ENCODE results near the gene HOMER2. TPM values are rescaled to one million over a fixed set of nuclear protein-coding genes. Genes with fewer than 3 reads are reported as not detected.
"Not testable (repeated sequence)": the region's sequence is repeated elsewhere in the genome, so short reads cannot be mapped to it uniquely, and the experiment has no call there.

The HOMER2 gene
- polyA plus RNA-seq (2014; cell fraction: cytosol; rRNA removed) = 18.1 and 30.0 TPM in 2 replicates
- polyA plus RNA-seq (2014; cell fraction: nucleus; rRNA removed) = 16.7 and 18.2 TPM in 2 replicates

DNA sequence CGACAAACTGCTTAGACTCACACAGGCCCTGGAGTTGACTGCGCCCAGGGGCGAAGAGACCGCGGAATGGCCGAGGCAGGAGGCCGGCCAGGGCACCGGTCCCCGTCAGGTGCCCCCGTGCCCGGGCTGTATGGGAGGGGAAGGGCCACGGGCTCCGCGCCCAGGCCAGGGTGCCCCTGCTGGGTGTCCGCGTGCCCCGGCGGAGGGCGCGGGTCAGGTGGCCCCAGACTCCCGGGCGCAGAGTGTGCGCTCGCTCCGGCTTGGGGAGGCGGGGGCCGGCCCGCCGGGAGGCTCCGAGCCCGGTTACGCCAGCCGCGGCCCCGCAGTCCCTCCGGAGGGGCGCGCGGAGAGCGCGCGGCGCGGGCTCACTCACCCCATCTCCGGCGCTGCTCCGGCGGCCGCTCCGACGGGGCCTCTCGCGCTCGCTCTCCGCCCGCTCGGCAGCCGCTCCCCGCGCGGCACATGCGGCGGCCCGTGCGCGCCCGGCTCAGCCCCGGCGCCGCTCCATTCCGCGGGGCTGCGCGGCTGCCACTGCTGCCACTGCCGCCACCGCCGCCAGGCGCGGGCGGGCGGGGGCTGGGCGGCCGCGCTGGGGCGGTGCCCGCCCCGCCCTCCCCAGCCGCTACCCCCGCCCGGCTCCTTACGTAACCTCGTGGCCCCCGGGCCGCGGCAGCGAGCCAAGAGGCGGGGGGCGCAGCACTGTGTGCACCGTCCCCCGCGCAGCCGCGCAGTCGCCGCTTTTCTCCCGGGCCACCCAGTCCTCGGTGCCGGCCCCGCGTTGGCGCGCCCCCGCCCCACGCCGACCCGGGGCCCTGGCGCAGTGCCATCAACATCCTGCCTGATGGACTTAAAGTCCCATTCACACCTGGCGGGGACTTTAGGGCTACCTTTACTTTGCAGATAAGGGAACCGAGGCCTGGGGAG lies at the start of gene HOMER2:
Gene HOMER2 (minus strand): TSS at position 563 of the 924 bp plus-strand sequence. CDS start 185 bp downstream, at position 378.
- peak; percentile 52 for DNase-seq (ENCODE audit: low spot score)

DNA sequence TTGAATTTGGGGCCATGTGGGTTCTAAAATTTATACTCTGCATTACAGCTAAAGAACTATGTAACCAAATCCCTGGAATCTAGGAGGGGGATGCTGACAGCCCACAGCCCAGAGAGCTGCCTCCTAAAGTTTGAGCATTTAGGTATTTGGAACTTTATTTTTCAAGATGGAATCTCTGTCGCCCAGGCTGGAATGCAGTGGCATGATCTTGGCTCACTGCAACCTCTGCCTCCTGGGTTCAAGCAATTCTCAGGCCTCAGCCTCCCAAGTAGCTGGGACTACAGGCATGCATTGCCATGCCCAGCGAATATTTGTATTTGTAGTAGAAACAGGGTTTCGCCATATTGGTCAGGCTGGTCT lies 48.1 kb upstream of the HOMER2 start:
- DNase-seq (ENCODE audit: low spot score) = not testable (repeated sequence)

DNA sequence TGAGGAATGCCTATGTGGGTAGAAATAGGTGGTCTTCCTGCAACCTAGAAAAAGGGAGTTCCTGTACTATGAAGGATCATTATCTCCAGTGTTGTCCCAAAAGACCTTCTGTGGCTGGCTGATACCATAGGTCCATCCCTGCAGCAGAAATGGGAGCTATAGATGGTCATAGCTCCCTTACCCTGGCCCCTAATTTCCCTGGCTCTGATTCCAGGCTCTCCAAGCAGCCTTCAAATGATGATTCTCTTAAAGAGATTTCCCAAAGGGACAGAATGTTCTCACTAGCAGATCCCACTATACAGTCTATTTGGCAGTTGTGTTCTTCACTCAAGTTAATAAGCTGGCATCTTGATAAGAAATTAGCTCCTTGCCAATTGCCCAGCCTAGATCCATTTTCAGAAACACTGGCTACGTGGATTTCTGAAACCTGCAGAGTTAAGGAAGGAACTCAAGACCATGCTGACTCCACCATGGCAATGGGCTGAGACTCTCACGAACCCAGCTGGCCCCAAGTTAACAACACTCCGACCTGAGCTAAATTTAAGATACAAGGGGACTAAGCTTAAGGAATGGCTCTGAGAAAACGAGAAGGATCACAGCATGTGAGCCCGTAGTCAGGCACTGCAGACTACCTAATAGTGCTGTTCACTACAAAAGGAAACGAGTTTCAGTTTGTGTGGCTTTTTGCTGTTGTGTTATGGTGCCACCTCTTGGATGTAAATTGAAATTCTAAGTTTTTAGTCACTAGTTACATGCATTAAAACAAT lies 47.6 kb upstream of the HOMER2 start:
- peak; percentile 36 for DNase-seq (ENCODE audit: low spot score)

DNA sequence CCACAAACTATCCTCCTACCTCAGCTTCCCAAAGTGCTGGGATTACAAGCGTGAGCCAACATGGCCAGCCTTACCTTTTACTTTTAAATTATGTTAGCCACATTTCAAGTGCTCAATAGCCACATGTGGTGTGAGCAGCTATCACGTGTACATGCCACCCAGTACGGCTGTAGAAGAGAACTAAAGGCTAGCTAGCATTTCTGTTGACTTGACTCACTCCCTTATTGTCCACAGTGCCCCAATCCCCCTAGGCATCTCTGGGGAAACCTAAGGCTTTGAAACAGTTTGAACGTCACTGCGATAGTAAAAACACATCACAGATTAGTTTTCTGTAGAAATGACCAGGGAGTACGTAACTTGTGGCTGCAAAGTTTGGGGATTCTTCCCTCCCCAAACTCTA lies 46.9 kb upstream of the HOMER2 start:
- no peak for DNase-seq (ENCODE audit: low spot score)

DNA sequence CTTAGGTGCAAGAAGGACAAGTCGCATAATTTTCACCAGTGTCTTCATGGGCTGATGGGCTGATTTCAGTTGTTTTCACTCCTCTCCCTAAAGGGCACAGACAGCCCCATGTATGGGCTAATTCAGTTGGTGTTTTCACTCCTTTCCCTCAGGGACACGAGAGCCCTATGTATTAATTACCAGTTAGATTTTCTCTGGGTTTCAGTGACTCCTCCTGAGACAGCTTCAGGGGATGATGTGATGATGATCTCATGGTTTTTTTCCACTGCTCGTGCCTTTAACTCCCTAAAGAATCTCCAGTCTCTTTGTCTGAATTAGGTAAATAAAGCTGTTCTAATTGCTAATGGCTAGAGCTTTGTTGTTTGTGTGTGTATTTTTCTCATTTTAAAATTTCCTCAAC lies 43.4 kb upstream of the HOMER2 start:
- no peak for DNase-seq (ENCODE audit: low spot score)

DNA sequence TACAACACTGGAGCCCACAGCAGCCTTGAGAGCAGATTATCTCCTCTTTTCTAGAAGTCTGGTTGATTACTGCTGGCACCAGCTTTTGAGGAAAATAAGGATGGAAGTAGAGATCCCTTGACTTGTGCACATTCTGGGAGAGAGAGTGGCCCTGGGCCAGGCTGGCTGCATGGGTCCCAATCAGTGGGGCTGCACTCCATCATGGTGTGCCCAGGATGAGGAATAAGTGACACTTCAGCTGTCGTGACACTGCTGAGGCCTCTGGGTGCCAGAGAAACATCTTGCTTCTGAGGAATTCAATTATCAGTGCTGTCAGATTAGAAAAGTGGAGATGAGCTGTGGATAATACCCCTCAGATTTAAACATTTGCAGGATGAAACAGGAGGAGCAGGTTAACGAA lies 42.6 kb upstream of the HOMER2 start:
- no peak for DNase-seq (ENCODE audit: low spot score)

DNA sequence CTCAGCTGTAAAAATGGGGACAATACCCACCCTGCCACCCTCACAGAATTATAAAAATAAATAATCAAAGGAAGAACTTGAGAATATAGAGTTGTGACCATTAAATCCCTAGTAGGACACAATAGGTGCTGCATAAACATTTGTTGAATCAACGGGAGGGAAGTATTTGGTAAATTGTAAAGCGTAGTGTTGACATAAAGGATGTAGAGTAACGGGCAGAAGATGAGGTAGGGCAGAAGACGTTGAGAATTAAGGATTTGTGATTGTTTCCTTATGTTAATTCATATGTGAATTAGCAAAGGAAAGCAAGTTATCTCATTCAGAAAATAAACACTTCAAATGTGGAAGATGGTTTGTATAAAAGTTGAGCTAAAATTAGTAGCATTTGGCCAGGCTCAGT lies 40.6 kb upstream of the HOMER2 start:
- no peak for DNase-seq (ENCODE audit: low spot score)

DNA sequence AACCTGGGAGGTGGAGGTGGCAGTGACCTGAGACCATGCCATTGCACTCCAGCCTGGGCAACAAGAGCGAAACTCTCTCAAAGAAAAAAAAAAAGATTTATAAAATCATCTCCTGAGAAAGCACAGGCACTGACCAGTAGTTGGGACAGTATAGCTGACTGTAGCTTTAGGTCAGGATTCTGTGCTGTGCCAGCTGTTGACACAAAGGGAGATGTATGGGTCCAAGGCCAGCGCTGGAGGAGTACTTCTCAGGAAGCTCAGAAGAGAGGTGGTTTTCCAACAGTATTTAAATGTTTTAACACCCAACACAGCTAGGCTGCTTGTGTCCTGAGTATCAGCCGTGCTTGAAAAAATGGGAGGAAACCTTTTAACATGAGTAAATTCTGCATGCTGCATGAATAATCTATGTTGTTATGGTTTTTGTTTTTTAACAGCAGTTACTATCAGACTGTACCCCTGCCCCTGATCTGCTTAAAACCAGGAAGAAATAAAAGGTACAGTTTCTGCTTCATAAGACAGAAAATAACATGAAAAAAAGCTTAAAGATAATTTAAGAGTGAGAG lies 40.0 kb upstream of the HOMER2 start:
- DNase-seq (ENCODE audit: low spot score) = no peak

DNA sequence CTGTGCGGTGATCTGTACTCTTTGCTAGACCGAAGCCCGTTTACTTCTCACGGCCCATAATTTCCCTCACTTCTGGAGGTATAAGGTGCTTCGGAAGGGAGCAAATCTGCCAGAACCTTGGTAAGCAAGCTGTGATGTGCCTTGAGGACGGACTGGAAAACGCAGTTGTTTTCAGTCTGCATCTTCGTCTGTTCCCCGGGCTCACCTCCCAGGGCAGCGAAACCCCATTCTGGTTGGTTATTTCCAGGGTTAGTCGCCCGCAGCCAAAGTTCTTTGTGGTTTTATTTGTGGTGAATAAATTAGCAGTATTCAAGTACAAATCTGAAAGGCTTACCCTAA lies 33.9 kb upstream of the HOMER2 start:
- DNase-seq (ENCODE audit: low spot score) = peak; percentile 21

DNA sequence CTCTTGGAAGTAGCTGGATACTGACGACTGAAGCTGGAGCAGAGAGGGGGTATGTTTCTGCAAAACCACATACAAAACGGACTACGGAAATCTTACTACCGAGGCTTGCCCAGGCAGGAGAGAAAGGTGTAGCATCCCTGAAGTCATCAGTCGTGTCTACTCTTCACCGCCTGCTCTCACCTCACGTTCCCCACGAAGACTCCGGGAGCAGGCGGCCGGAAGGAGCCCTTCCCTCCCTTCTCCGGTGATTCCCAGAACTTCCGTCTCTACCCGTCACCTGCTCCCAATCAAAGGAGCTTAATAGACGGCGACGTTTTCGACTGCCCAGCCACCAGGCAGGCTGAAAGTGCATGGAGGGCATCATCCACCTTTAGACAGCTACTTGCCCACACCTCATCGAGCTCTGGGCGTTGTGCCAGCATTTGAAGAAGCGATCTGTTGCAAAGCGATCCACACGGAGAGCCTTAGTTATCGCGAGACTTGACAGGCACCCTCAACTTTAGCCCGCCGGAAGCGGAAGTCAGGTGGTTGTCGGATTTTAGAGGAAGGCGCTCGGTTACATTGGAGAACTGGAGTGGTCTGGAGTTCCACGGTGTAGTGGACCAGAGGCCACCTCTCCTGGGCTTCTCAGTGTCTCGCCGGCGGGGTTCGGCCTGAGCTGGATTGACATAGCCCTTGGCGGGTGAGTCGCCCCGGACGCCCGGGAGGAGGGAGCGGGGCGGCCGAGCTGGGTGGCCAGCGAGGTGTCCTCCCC lies 33.3 kb upstream of the HOMER2 start, which contains the start of gene RAMAC:
Gene RAMAC (plus strand): TSS at position 523 of the 754 bp plus-strand sequence. CDS start 2,809 bp downstream, outside the sequence.
- peak; percentile 96 for DNase-seq (ENCODE audit: low spot score)

DNA sequence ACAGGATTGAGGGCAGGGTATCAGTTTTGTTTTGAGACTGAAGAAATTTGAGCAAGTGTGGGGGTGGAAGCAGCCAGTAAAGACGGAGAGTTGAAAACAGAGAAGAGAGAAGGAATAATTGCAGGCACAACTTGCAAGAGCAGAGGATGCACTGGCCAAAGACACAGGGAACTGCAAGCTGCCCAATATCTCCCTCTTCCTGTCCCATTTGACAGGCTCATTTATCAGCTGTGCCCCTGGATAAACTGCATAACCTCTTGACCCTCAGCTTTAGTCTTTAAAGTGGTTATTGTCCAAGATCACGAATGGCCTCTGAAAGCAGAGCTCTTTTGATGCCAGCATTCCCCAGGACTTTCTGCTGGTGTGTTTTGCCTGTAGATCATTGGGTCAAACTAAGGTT lies 28.5 kb upstream of the HOMER2 start:
- DNase-seq (ENCODE audit: low spot score) = no peak

DNA sequence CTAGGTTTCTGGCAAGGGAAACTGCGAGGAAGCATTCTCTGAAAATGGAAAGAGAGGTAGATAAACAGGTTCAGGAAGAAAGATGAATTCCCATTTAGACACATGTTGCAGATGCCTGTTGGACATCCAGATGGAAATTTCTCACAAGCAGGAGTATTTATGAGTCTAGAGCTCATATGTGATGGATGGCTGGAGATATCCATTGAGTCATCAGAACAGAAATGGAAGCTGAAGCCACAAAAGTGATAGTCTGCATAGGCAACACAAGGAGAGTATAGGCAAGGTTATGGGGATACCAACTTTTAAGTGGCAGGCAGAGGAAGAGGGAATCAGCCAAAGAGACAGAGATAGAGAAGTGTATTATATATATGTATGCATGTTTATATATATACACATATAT lies 27.2 kb upstream of the HOMER2 start:
- no peak for DNase-seq (ENCODE audit: low spot score)

DNA sequence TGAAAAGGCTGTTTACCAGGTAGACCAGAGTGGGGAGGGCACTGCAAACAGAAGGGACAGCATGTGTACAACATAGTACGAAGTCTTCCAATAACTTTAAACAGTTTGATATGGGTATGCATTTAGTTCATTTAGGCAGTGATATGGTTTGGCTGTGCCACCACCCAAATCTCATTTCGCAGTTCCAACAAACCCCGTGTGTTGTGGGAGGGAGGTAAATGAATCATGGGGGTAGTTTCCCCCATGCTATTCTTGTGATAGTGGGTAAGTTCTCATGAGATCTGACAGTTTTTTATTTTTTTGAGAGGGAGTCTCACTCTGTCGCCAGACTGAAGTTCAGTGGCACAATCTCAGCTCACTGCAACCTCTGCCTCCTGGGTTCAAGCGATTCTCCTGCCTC lies 25.9 kb upstream of the HOMER2 start:
- DNase-seq (ENCODE audit: low spot score) = no peak

DNA sequence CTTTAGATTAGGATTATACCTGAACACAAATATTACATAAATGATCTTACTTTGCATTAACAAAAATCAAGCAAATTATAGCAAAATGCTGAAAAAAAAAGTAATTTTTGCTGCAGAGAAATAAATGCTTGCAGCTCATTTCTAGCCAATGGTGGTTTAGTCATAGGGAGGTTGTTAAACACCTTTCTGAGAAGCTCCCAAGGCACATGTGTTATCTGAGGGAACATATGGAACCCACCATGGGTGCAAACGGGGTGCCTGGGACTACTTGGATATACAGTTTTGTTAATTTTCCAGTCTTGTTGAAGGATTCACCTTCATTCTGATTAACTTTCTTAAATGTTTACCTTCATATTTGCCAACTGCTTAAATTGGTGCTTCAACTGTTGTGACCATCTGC lies 24.6 kb upstream of the HOMER2 start:
- no peak for DNase-seq (ENCODE audit: low spot score)

DNA sequence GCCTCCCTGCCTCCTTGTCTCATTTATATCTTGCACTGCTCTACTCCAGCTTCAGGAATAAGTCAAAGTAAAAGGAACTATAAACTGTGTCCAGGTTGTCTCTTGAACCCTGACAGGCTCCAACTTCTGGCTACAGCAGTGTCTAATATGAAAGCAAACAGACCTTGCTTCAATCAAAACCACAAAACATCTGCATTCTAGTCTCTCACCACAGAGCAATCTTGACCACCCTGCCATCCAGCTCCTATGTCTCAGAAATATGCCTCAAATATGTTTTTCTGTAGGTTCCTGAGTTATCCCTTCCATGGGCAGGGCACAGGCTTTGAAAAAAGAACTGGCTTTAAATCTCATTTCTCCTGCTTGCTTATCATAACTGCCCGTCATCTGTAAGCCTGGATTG lies 20.5 kb upstream of the HOMER2 start:
- DNase-seq (ENCODE audit: low spot score) = no peak

DNA sequence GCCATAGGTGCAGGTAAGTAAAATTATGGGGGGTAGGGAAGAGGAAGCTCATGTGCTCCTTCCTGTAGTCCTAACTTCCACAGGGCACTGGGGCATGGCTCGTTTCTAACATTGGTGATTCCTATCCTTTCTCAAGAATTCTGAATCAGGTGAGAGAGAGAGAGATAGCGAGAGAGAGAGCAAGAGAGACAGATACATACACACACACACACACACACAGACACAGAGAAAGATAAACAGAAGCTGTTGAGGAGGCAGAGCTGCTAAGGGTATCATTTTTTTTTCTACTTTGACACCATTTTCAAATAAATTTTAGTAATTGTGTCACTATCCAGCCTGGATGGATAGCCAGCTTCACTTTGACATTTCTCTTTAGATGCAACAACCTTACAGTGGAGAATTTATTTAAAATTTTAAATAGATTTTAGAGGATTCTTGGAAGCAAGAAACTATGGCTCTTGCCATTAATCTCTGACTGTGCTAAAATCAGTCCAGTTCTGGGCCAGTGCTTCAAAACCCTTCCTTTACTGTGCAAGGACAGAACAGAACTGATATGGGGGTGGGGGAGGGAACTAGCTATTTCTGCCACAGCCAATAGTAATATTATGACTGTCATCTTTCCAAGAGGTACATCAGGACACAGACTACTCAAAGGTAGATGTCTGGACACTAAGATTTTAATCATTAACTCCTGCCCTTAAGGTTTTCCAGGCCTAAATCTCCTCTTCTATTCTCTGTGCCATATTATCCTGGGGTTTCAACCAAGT lies 18.9 kb upstream of the HOMER2 start:
- DNase-seq (ENCODE audit: low spot score) = no peak

DNA sequence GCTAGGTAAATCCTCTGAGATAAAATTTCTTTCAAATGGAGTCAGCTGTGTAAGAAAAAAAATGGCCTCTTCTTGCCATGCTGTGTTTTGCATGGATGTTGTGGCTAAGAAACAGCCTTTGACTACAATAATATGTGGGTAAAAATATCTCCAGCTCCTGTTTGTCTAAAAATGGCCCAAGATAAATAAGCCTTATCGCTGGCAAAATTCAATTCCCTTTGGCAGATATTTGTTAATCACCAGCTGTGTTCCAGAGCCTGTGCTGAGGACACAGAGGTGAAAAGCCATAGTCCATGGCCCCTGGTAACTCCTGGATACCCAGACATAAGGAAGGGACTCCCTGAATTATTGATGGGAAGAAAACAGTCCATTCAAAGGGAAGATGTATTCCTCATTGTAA lies 18.2 kb upstream of the HOMER2 start:
- DNase-seq (ENCODE audit: low spot score) = no peak

DNA sequence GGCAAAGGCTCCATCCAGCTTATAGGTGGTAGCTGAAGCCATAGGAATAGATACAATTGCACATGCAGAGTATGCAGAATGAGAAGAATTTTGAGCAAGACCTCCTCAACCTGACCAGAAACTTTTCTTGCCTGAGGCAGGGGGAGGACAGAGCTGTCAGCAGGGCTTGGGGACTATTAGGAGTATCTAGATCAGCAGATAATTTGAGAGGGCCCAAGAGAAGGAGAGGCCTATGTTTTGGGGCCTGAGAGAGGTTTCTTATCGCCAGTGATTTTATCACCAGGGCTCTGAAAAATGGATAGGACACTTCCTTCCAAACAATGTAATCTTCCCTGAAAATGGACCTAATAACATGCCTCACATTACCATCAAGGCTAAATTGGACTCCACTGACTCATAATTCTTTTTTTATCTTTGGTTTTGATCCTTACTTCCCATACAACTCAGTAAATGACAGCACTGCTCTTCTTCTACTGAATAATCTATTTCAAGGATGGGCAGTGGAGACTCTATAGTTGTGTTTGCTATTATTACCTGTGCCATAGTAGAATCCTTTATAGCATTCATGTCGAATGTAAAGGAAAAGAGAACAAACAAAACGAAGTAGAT lies 17.7 kb upstream of the HOMER2 start:
- DNase-seq (ENCODE audit: low spot score) = peak; percentile 42

DNA sequence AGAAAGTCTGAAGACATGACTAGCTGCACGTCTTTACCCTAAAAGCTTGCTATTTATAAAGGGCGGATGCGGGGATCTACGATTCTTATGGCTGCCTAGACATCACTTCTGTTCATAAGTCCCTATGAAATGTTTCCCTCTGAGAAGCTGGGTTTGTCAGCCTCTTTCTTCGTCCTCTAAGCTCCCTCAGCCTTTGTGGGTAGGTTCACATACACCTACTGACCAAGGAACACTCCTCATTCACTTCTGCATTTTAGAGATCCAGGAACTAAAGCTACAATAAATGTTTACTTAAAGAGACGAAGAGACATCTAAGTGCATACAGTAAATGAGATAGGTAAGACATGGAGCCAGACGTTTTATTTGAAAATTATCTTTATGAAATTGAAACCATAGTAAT lies 16.8 kb upstream of the HOMER2 start:
- no peak for DNase-seq (ENCODE audit: low spot score)

DNA sequence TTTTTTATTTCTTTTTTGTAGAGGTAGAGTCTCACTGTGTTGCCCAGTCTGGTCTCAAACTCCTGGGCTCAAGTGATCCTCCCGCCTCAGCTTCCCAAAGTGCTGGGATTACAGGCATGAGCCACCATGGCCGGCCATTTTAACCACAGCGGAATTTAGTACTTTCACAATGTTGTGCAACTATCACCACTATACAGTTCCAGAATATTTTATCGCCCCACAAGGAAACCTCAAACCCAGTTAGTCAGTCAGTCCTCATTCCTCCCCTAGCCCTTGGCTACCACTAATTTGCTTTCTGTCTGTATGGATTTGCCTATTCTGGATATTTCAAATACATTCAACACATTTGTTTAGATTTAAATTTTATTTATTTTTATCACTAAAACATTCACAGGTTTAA lies 15.5 kb upstream of the HOMER2 start:
- no peak for DNase-seq (ENCODE audit: low spot score)
